ENCODE measurements around the gene MEA1. TPM values are rescaled to one million over a fixed set of nuclear protein-coding genes. Genes with fewer than 3 reads are reported as not detected.
A peak's percentile ranks its signal among the peaks of the same experiment; 100 is the strongest.

Gene MEA1
- total RNA-seq, 1 donor, result 47.4 TPM

DNA sequence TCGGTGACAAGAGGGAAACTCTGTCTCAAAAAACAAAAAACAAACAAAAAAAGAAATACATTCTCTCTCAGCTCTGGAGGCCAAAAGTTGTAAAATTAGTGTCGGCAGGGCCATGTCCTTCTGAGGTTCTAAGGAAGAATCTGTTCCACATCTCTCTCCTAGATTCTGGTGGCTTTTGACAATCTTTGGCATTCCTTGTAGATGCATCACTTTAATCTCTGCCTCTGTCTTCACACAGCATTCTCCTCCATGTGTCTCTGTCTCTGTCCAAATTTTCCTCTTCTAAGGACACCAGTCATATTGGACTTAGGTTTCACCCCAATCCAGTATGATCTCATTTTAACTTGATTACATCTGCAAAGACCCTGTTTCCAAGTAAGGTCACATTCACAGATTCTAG, 20.3 kb downstream of the MEA1 start:
- Histone ChIP-seq H2AFZ (ENCODE audit: low read length) (no peak overlapping the region), H3K79me2 (ENCODE audit: insufficient read depth, low read length) (peaks cover 18% of the 10 kb centered on the region), H3K4me2 (ENCODE audit: insufficient read depth, low read length) (no peak overlapping the region), H3K27ac (ENCODE audit: low read depth, low read length) (no peak overlapping the region), H3K36me3 (ENCODE audit: insufficient read depth, low read length) (peaks cover 20% of the 10 kb centered on the region), H3K9me3 (ENCODE audit: low read depth, low read length) (no peaks in the 10 kb centered on the region), H3K4me1 (ENCODE audit: insufficient read depth, low read length) (peaks cover 10% of the 10 kb centered on the region), H4K20me1 (ENCODE audit: insufficient read depth, low read length) (peaks cover 6% of the 10 kb centered on the region), H3K4me3 (ENCODE audit: insufficient read depth, low read length) (no peak overlapping the region), H3K27me3 (ENCODE audit: insufficient read depth, low read length) (no peaks in the 10 kb centered on the region)
- no peak for DNase-seq (ENCODE audit: insufficient read length, low spot score, missing footprints)
- TF ChIP-seq CTCF (IDR thresholded peaks at IDR 0.05; ENCODE audit: extremely low read depth, low read depth, low read length), result no peak

DNA sequence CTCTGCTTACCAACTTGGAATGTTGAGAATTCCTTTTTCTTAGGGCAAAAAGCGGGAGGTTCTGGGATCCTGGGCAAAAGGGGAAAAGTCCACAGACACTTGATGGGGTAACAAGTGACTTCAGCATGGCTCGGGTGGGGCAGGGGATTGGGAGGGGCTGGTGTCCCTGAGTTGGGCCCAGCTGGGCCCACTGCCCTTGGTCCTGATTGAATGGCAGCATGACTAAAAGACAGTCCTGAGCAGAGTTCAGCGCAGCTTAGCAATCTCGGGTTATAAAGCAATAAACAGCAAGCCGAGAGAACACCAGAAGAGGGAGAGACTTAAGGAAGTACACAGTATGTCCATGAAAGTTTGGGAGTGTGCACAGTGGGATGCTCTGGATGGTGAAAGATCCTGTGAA, 23.8 kb downstream of the MEA1 start:
- H3K4me2 ChIP-seq (ENCODE audit: insufficient read depth, low read length), result no peak overlapping the region
- no peak overlapping the region for H3K4me3 ChIP-seq (ENCODE audit: insufficient read depth, low read length)
- H3K27me3 ChIP-seq (ENCODE audit: insufficient read depth, low read length), result no peaks in the 10 kb centered on the region
- H3K9me3 ChIP-seq (ENCODE audit: low read depth, low read length), result no peaks in the 10 kb centered on the region
- peak; percentile 34 for DNase-seq (ENCODE audit: insufficient read length, low spot score, missing footprints)
- peaks cover 22% of the 10 kb centered on the region for H4K20me1 ChIP-seq (ENCODE audit: insufficient read depth, low read length)
- H3K4me1 ChIP-seq (ENCODE audit: insufficient read depth, low read length), result peaks cover 33% of the 10 kb centered on the region
- TF ChIP-seq CTCF (IDR thresholded peaks at IDR 0.05; ENCODE audit: extremely low read depth, low read depth, low read length), result no peak
- H3K27ac ChIP-seq (ENCODE audit: low read depth, low read length), result no peak overlapping the region
- H3K36me3 ChIP-seq (ENCODE audit: insufficient read depth, low read length), result peaks cover 20% of the 10 kb centered on the region
- no peak overlapping the region for H2AFZ ChIP-seq (ENCODE audit: low read length)
- H3K79me2 ChIP-seq (ENCODE audit: insufficient read depth, low read length), result peaks cover 43% of the 10 kb centered on the region

DNA sequence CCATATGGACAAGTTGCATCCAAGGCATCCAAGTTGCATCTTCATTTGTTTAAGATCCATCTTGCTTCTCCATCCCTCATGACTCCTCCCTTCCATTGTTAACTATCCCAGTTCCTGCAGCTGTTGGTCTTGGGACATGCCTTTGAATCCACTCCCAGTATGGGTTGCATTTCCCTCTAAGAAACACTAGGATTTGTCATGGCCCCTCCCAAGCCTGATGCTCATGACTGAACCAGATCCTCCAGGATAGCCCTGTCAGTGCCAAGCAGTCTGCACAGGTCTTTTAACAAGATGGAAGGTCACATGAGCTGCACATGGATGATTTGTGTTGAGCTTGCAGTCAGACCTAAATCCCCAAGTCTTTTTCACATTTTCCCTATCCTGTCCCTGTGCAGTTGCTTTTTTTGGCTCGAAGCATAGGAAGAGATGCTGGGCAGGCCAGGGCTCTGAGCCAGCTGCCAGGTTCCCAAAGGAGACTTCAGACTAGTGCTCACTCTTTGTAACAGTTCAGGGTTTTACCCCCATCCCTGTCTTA, 25.2 kb downstream of the MEA1 start:
- H3K36me3 ChIP-seq (ENCODE audit: insufficient read depth, low read length), result peaks cover 20% of the 10 kb centered on the region
- H4K20me1 ChIP-seq (ENCODE audit: insufficient read depth, low read length), result peaks cover 22% of the 10 kb centered on the region
- H3K27ac ChIP-seq (ENCODE audit: low read depth, low read length), result no peak overlapping the region
- no peaks in the 10 kb centered on the region for H3K9me3 ChIP-seq (ENCODE audit: low read depth, low read length)
- H3K4me3 ChIP-seq (ENCODE audit: insufficient read depth, low read length), result no peak overlapping the region
- H3K79me2 ChIP-seq (ENCODE audit: insufficient read depth, low read length), result peaks cover 46% of the 10 kb centered on the region
- H3K4me2 ChIP-seq (ENCODE audit: insufficient read depth, low read length), result no peak overlapping the region
- no peak for TF ChIP-seq CTCF (IDR thresholded peaks at IDR 0.05; ENCODE audit: extremely low read depth, low read depth, low read length)
- DNase-seq (ENCODE audit: insufficient read length, low spot score, missing footprints), result peak; percentile 89
- H2AFZ ChIP-seq (ENCODE audit: low read length), result no peak overlapping the region
- H3K4me1 ChIP-seq (ENCODE audit: insufficient read depth, low read length), result peaks cover 37% of the 10 kb centered on the region
- H3K27me3 ChIP-seq (ENCODE audit: insufficient read depth, low read length), result no peaks in the 10 kb centered on the region

GRCh38 chr6:42987533-42988451, 26.0 kb downstream of the MEA1 start:
- Histone ChIP-seq H4K20me1 (ENCODE audit: insufficient read depth, low read length) (peaks cover 22% of the 10 kb centered on the region), H3K4me1 (ENCODE audit: insufficient read depth, low read length) (peaks cover 34% of the 10 kb centered on the region), H3K9me3 (ENCODE audit: low read depth, low read length) (no peaks in the 10 kb centered on the region), H3K79me2 (ENCODE audit: insufficient read depth, low read length) (peaks cover 46% of the 10 kb centered on the region), H3K36me3 (ENCODE audit: insufficient read depth, low read length) (peaks cover 20% of the 10 kb centered on the region), H3K4me3 (ENCODE audit: insufficient read depth, low read length) (no peak overlapping the region), H3K27me3 (ENCODE audit: insufficient read depth, low read length) (no peaks in the 10 kb centered on the region), H3K4me2 (ENCODE audit: insufficient read depth, low read length) (no peak overlapping the region), H2AFZ (ENCODE audit: low read length) (no peak overlapping the region), H3K27ac (ENCODE audit: low read depth, low read length) (no peak overlapping the region)
- DNase-seq (ENCODE audit: insufficient read length, low spot score, missing footprints), result no peak
- no peak for TF ChIP-seq CTCF (IDR thresholded peaks at IDR 0.05; ENCODE audit: extremely low read depth, low read depth, low read length)

All from osteoblast (primary cell).